Subcutaneous adipose tissue (tissue), 4 donors: Measurements from ENCODE around the gene ZNF281. TPM values are rescaled to one million over a fixed set of nuclear protein-coding genes. Genes with fewer than 3 reads are reported as not detected.

Experiments
- total RNA-seq, 4 donors: library from RNA; depleted of rRNA; stranded (reverse); fragments of >200 nt; gene quantifications; one replicate each; pipeline ENCODE4 v1.1.0, GENCODE V29; 2016
- TF ChIP-seq, protein P1 (sequence below): fragments of 450-650 bp; IDR thresholded peaks from one replicate; pipeline ENCODE4 v1.5.1; 2016; ENCODE audit warnings: low read depth, mild to moderate bottlenecking, control low read depth, antibody characterized with exemption, moderate library complexity

The ZNF281 gene
- total RNA-seq, 4 donors from 2014 or later: 8.3 to 20.4 (median 14.8) TPM

DNA sequence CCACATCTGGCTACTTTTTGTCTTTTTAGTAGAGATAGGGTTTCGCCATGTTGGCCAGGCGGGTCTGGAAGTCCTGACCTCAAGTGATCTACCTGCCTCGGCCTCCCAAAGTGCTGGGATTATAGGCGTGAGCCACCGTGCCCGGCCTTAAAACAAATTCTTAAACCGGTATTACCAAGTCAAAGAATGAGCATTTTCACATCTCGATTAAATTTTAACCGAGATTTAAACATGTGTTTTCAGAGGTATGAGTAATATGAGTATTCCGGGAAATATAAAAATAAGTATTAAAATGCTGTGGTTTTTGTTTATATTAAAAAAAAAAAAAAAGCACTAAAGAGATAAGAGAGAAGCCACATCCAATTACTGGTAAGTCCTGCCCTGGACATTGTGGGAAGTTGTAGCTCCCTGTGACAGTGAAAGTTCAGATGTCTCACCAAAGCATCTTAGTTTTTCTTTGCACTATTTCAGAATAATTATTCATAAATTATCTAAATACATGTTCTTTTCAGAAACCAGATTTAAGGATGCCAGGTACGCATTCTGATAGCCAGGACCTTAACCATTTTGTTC is 24.9 kb downstream of the ZNF281 start:
- TF ChIP-seq, protein P1, sequence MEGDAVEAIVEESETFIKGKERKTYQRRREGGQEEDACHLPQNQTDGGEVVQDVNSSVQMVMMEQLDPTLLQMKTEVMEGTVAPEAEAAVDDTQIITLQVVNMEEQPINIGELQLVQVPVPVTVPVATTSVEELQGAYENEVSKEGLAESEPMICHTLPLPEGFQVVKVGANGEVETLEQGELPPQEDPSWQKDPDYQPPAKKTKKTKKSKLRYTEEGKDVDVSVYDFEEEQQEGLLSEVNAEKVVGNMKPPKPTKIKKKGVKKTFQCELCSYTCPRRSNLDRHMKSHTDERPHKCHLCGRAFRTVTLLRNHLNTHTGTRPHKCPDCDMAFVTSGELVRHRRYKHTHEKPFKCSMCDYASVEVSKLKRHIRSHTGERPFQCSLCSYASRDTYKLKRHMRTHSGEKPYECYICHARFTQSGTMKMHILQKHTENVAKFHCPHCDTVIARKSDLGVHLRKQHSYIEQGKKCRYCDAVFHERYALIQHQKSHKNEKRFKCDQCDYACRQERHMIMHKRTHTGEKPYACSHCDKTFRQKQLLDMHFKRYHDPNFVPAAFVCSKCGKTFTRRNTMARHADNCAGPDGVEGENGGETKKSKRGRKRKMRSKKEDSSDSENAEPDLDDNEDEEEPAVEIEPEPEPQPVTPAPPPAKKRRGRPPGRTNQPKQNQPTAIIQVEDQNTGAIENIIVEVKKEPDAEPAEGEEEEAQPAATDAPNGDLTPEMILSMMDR: no peak

DNA sequence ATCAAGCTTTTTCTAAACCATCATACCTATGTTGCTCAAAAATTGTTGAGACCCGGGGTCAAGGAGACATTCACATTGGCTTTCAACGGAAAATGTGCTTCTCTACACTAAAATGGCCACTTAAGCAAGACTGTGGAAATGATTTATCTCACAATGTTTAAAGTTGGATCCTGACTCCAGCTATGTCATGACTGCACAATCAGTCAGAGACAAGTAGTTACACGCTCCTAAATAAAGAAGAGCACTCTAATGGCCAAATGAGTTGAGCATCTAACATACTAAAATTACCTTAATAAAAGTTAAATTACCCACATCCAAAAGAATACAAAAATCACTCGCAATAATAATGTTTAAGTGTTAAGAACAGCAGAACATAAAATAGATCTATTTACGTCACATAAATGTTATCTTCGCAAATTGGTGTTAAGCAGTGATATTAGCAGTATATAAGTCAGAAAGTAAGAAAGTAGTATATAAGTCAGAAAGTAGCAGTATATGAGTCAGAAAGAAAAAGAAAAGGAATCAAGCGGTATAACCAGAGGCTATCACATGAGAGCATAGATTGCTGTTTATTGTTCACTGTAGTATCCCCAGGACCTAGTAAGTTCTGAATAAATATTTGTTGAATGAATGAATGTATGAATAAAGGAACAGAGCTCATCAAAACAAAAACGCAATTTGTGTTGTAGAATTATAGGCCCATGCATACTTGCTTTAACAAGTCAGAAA is 28.4 kb downstream of the ZNF281 start:
- TF ChIP-seq, protein P1: no peak

DNA sequence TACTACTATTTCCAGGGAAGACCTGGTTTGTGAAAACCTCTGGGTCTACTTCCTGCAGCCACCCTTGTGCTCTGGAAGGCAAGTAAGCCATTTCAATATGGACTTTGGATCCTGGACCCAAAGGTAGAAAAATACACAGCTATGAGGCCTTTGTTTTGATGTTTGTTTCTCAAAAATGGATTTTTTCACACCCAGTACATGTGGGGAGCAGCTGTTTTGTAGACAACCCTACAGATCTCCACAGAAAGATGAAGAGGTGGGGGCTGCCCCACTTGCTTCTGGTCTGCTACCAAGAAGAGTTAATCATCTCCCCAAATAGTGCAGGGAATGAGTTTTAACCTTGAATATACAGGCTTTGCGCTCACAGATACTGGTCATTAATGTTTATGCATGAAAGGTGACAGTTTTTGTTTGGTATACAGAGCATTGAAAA is 29.2 kb downstream of the ZNF281 start:
- TF ChIP-seq, protein P1: no peak

DNA sequence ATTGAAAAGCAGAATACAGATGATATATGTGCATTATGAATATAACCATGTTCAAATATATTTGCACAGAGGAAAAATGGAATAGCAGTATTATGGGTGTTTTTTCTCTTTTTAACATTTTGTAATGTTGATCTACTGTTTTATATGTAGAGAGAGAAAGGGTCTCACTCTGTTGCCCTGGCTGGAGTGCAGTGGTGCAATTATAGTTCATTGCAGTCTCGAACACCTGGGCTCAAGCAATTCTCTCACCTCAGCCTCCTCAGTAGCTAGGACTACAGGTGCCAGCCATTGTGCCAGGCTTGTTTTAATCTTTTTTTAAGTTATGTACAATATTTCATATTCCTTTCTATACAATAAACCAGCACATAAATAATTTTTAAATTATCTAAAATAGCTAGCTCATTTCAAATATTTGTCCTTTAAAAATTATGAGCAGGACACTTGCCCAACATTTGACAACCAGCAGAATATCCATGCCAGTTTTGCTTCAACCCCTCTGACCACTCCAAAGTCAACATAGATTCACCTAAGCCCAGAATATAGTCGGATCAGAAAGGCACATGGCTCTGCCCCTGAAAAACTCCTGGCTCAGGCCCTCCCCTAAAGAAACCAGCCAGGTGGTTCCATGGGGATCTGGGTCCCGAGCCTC is 29.8 kb downstream of the ZNF281 start:
- TF ChIP-seq, protein P1: no peak

DNA sequence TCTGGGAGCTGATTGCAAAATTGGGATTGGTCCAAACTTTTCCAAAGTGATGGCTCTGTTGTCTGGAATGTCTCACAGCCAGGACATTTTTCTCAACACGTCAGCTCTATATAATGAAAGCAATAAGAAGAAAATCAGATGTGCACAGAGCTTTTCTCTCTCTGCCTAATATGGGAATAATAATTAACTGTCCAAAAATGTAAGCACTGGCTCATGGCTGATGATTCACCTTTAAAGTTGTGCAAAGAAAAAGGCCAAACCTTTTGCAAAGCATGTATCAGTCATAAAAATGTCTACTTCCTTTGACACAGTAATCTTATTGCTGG is 30.4 kb downstream of the ZNF281 start:
- TF ChIP-seq, protein P1: no peak

DNA sequence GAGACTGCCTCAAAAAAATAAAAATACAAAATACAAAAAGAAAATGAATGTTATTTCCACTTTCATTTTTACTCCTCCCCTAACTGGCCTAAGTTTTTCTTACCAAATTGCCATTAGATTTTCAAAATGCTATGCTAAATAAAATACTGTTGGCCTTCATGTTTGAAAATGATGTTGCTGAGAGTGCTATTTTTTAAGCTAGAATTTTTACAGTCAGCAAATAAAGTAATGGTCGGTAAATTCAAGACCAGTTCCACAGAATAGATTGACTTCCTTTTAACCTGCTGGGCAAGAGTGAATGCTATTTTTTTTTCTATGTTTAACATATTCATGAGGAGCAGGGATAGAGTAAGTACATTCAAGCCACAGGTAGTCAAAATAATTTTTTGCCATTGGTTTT is 31.7 kb downstream of the ZNF281 start:
- TF ChIP-seq, protein P1: no peak

DNA sequence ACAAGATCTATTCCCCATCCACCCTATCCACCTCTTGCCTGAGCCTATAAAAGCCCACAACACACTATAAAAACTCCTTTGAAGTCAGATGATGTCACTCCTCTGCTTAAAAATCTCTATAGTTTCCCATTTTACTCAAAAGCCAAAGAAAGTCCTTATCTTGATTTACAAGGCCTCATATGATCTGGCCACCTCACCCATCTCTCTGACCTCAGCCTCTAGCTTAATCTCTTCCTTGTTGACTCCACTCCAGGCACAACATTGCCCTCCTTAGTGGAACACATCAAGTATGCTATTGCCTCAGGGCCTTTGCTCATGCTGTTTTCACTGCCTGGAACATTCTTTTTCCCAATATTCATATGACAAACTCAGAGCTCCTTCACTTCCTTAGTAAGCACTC is 33.3 kb downstream of the ZNF281 start:
- TF ChIP-seq, protein P1: no peak
